ENCODE measurements around the gene SLA2.

Gene SLA2

DNA sequence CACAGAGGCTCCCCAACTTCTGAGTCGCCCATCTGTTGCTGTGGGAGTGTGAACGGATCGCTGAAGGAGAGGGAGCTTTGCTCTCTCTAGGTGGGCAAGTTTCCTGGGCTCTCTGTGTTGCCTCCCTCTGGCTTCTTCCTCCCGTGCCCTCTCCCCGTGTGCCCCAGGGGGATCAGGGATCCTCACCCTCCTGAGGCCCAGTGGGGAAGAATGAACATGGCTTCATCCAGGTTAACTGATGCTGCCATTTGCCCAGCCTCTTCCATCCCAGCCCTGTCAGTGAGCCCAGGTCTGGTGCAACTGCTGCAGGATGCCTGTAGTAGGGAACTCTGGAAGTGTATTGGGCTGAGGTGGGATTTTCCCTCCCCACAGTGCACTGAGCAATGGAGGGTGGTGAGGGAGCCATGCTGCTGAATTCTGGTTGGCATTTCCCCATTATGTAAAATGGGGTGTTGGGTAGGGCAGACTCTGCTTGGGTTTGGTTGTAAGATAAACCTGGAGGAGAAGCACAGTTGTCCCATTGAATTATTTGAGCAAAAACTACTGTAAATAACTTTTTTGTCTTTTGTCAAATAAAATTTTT, 52.6 kb downstream of the SLA2 start:
- ChIA-PET CTCF (interaction anchor here (0.7 to 2.7 kb wide), 3 partner anchors 12 to 359 kb away, joined by 3 to 12 read pairs (median 5); partner anchors contain the start of gene RAB5IF), POLR2A (ENCODE audit: low non-redundant PET) (no interaction called here)
- no peak for DNase-seq (ENCODE audit: low spot score)
- TF ChIP-seq, protein P1, sequence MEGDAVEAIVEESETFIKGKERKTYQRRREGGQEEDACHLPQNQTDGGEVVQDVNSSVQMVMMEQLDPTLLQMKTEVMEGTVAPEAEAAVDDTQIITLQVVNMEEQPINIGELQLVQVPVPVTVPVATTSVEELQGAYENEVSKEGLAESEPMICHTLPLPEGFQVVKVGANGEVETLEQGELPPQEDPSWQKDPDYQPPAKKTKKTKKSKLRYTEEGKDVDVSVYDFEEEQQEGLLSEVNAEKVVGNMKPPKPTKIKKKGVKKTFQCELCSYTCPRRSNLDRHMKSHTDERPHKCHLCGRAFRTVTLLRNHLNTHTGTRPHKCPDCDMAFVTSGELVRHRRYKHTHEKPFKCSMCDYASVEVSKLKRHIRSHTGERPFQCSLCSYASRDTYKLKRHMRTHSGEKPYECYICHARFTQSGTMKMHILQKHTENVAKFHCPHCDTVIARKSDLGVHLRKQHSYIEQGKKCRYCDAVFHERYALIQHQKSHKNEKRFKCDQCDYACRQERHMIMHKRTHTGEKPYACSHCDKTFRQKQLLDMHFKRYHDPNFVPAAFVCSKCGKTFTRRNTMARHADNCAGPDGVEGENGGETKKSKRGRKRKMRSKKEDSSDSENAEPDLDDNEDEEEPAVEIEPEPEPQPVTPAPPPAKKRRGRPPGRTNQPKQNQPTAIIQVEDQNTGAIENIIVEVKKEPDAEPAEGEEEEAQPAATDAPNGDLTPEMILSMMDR (conservative IDR thresholded peaks at IDR 0.05; ENCODE audit: low read depth) = no peak
- H3K27ac ChIP-seq = peak overlapping the region; percentile 15

DNA sequence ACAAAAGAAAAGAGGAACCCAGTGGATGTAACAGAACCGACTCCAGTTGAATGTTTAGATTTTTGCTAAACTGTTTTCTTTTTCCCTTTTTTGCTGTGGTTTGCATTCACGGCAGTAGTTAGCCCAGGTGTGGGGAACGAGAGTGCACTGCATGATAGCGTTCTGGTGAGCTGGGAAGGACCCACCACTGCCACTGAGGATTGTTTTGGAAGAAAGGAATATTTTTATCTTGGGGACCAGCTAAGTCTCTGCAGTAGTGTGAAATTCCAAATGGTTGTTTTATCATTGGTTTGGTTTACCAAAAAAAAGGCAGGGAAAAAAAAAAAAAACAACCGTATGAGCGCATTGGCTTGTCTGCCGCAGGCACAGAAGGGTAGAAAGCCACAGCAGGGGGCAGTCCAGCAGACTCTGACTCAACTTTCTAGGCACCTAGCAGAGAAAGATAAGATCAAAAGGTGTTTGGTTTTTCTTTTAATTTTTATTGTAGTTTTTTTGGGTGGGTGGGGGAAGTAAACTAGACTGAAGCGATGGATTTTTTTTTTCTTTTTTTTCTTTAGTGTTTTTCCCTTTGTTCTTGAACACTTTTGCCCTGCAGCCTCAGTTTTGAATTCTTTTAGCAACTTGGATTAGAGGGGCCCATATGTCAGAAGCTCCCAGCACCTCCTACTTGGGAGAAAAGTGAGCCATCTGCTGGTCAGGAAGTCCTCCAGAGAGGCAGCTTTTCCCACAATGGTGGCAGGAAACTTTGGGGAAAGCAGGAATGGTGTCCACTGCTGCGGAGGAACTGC, 53.9 kb downstream of the SLA2 start:
- peak overlapping the region; percentile 24 for H3K27ac ChIP-seq
- CTCF ChIA-PET = interaction anchor here (0.6 to 2.7 kb wide), 13 partner anchors 8 to 454 kb away, joined by 3 to 12 read pairs (median 4); partner anchors contain the start of gene RAB5IF
- no peak for DNase-seq (ENCODE audit: low spot score)
- POLR2A ChIA-PET (ENCODE audit: low non-redundant PET) = no interaction called here
- TF ChIP-seq, protein P1 (conservative IDR thresholded peaks at IDR 0.05; ENCODE audit: low read depth) = peak; percentile 81

DNA sequence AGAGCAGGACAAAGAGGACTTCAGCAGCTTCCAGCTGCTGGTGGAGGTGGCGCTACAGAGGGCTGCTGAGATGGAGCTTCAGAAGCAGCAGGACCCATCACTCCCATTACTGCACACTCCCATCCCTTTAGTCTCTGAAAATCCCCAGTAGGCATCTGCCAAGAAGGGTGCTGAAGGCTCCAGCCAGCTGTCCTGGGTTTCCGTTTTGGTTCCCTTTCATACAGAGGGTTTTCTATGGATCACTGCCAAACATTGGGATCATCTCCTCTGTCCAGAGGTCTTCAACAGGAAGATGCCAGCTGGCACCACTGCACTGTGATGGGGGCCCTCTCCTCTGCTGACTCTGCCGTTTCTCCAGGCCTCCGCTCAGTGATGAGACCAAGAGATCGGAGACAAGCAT, 54.7 kb downstream of the SLA2 start:
- ChIA-PET POLR2A (ENCODE audit: low non-redundant PET) (no interaction called here), CTCF (interaction anchor here (0.6 to 2.7 kb wide), 5 partner anchors 10 to 273 kb away, joined by 3 to 12 read pairs (median 5); partner anchors contain the start of gene RAB5IF)
- no peak for DNase-seq (ENCODE audit: low spot score)
- H3K27ac ChIP-seq = peak overlapping the region; percentile 24
- TF ChIP-seq, protein P1 (conservative IDR thresholded peaks at IDR 0.05; ENCODE audit: low read depth) = no peak

DNA sequence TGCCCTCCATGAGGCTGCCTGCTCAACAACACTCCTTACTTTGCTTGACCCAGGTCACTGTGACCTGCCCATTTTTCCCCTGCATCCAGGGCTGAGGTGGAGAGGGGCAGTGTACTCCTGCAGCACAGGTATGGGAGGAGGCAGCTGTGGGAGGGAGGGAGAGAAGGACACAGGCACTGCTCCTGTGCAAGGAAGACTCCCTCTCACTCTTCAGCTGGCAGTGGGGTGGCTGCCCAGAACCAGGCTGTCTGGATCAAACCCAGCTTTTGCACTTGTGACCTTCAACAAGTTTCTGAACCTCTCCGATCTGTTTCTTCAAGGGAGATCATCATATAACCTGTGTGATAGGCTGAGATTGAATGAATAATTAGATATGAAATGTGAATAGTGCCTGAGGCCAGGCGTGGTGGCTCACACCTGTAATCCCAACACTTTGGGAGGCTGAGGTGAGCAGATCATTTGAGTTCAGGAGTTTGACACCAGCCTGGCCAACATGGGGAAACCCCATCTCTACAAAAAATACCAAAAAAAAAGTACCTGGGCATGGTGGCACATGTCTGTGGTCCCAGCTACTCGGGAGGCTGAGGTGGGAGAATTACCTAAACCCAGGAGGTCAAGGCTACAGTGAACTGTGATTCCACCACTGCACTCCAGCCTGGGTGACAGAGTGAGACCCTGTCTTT, 58.5 kb downstream of the SLA2 start:
- TF ChIP-seq, protein P1 (conservative IDR thresholded peaks at IDR 0.05; ENCODE audit: low read depth) = no peak
- H3K27ac ChIP-seq = peak overlapping the region; percentile 82
- DNase-seq (ENCODE audit: low spot score) = no peak
- CTCF ChIA-PET = interaction anchor here (0.5 to 1.5 kb wide), 6 partner anchors 12 to 299 kb away, joined by 3 to 7 read pairs (median 4); no protein-coding TSS in a partner anchor
- POLR2A ChIA-PET (ENCODE audit: low non-redundant PET) = no interaction called here

DNA sequence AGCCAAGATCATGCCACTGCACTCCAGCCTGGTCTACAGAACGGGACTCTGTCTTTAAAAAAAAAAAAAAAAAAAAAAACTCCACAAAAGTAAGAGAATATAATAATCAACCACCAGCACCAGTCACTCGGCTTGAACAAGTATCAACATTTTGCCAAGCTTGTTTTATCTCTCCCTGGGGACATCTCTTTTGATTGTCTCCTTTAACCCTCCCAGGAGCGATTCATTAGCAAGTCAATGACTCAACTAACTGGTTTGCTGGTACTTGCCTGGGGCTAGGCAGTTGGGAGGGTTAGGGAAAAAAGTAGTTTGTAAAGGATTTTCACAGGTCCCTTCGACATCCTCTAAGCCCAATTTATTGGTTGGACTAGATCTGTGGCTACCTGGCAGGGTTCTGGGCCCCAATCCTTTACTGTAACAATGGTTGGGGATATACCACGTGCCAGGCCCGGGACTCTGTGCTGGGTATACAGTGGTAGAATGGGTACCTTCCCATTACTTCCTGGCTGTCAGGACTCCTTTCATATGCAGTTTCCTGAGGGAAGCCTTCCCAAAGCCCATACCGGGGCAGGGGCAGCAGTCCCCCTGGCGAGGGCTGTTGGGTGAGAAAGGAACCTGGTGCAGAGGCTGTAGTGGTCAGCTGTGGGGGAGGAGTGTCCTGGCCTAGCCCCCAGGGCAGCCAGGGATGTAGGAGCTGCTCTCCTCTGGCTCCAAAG, 60.4 kb downstream of the SLA2 start:
- TF ChIP-seq, protein P1 (conservative IDR thresholded peaks at IDR 0.05; ENCODE audit: low read depth) = no peak
- H3K27ac ChIP-seq = peak overlapping the region; percentile 82
- ChIA-PET POLR2A (ENCODE audit: low non-redundant PET) (interaction anchor here (0.6 kb wide), 3 partner anchors 39 to 525 kb away, joined by 3 to 6 read pairs (median 3); no protein-coding TSS in a partner anchor), CTCF (interaction anchor here (0.5 to 1.2 kb wide), 5 partner anchors 15 to 338 kb away, joined by 3 to 17 read pairs (median 4); partner anchors contain the start of gene RAB5IF)
- peak; percentile 99 for DNase-seq (ENCODE audit: low spot score)
